ENCODE data around the gene PLEKHM1.
"Not testable (repeated sequence)": the region's sequence is repeated elsewhere in the genome, so short reads cannot be mapped to it uniquely, and the experiment has no call there.

The PLEKHM1 gene

DNA sequence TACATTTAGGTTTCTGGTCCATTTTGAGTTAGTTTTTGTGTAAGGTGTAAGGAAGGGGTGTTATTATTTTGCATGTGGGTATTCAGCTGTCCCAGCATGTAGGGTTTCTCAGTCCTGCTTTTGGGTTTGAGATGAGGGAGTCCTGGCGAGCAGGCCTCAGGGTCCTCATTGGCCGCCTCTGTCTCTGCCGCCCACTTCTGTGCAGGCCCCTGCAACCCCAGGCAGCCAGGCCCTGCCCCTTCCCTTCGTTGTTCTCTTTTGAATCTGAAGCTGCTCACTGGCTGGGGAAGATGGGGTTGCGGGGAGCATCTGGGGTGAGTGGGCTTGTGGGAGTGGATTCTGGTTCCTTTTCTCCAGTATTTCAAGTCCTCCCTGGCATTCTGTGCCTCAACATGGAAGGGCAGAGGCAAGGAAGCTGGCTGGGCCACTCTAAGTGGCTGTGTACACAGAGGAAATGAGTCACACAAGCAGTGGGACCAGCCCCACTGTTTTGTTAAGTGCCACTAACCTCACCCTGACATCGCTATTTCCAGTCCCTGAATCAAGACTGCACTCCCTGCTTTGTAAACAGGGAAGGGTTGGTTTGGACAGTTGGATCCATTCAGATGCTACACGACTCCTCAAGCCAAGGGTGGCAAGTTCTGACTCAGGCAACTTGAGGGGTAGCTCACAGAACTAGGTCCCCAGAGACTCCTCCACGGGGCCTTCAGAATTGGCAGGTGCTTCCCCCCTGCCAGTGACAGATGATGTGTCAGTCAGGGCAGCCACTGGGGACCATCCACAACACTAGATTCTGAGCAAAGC, 28.8 kb downstream of the PLEKHM1 start:
- not testable (repeated sequence) for DNase-seq (ENCODE audit: low spot score)

DNA sequence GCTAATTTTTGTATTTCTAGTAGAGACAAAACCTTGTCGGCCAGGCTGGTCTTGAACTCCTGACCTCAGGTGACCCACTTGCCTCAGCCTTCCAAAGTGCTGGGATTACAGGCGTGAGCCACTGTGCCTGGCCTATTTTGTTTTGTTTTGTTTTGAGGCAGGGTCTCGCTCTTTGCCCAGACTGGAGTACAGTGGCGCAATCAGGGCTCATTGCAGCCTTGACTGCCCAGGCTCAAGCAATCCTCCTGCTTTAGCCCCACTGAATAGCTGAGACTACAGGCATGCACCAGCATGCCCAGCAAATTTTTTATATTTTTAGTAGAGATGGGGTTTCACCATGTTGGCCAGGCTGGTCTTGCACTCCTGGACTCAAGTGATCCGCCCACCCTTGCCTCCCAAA, 30.1 kb downstream of the PLEKHM1 start:
- DNase-seq (ENCODE audit: low spot score): not testable (repeated sequence)

DNA sequence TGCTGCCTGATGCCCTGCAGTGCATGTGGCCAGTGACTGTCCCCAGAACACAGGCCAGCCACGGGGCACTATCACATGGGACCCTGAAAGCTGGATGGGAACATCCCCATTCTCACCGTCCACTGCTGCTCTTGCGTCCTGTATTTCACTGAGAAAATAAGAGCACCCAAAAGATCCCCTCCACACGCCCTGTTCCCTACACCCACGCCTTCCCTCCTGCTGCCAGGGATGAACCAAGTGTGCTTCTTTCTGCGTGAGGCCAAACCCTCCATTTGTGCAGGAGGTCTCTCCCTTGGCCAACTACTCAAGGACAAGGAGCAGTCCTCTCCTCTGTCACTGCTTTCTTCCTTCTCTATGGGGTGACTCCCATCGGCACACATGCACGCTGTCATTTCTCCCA, 36.2 kb downstream of the PLEKHM1 start:
- DNase-seq (ENCODE audit: low spot score): not testable (repeated sequence)

DNA sequence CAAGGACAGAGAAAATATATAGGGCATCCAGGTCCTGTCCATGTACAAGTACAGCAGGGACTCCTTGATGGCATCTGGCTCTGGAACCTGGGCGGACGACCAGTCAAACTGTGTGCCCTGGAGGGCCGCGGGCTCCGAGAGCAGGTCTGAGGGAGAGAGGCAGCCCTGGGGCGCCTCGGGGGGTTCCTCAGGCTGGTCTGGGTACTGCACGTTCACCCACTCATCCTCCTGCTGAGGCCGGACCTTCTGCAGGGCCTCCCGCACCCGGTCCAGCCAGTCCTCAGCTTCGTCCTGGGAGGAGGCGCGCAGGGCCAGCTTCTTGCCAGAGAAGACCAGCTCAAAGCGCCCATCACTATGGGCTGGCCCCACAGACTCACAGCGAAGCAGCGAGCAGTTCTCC, 36.8 kb downstream of the PLEKHM1 start:
- DNase-seq (ENCODE audit: low spot score): not testable (repeated sequence)

DNA sequence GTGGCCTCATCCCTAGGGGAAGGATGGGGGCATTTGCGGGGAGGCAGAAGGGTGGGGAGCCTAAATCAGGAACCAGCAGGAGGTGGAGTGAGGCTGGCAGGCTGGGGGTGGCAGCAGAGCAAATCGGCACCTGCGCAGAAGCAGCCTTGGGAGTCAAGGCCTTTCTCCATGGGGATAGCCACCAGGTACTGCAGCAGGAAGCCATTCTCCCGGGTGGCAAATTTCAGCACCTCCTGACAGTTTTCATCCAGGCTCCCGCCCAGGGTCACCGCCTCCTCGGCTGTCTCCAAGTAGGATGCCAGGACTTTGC, 37.3 kb downstream of the PLEKHM1 start:
- DNase-seq (ENCODE audit: low spot score): not testable (repeated sequence)

GRCh38 chr17:45452329-45453224, 37.9 kb downstream of the PLEKHM1 start:
- DNase-seq (ENCODE audit: low spot score): not testable (repeated sequence)

DNA sequence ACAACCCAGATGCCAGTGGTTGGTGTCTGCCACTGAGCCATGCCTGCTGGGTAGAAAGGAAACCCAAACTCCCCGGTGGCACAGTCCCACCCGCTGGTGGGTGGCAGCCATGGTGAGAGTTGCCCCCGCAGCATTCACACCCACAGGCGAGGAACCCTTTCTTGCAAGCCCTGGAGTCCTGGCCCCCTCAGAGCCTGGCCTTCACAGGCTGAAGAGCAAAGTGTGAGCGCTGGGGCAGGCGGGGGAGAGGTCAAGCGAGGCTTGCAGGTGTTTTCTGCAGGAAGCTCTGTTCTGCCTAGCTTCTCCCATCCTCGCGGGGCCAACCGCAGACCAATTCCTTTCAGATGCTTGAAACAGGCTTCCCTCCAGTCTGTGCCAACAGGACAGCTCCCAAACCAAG, 38.9 kb downstream of the PLEKHM1 start:
- not testable (repeated sequence) for DNase-seq (ENCODE audit: low spot score)

GRCh38 chr17:45451131-45451530, 39.4 kb downstream of the PLEKHM1 start:
- DNase-seq (ENCODE audit: low spot score): no peak

DNA sequence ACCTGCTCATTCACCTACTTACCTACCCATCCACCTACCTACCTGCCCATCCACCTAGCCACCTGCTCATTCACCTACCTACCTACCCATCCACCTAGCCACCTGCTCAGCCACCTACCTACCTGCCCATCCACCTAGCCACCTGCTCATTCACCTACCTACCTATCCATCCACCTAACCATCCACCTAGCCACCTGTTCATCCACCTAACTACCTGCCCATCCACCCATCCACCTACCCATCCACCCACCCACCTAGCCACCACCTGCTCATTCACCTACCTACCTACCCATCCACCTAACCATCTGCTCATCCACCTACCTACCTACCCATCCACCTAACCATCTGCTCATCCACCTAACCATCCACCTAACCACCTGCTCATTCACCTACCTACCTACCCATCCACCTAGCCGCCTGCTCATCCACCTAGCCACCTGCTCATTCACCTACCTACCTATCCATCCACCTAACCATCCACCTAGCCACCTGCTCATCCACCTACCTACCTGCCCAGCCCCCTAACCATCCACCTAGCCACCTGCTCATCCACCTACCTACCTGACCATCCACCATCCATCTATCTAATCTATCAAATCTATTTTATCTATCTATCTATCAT, 40.7 kb downstream of the PLEKHM1 start:
- DNase-seq (ENCODE audit: low spot score): not testable (repeated sequence)

DNA sequence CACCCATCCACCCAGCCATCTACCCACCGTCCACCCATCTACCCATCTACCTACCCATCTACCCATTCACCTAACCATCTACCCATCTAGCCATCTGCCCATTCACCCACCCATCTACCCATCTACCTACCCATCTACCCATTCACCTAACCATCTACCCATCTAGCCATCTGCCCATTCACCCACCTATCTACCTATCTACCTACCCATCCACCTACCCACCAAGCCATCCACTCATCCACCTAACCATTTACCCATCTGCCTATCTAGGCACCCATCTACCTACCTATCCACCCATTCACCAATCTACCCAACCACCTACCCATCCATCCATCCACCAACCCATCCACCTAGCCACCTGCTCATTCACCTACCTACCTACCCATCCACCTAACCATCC, 41.3 kb downstream of the PLEKHM1 start:
- not testable (repeated sequence) for DNase-seq (ENCODE audit: low spot score)

- DNase-seq (ENCODE audit: low spot score): not testable (repeated sequence)
Measured at GRCh38 chr17:45448483-45448882, 42.0 kb downstream of the PLEKHM1 start.

DNA sequence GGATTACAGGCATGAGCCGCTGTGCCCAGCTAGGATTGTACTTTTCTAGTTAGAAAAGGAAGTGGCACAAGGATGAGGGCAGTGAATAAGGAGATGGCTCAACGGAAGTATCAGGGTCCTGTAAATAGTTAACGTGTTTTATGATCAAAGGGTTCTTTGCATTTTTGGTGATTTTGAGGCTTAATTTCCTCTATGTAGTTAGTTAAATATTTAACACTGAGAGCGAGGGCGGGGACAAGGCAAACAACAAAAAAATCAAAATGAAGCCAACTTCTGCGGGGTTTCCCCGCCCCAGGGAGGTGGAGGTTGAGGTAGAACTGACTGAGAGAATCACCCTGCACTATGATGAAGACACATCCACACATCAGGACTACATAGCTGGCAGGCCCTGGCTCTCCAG, 42.5 kb downstream of the PLEKHM1 start:
- not testable (repeated sequence) for DNase-seq (ENCODE audit: low spot score)

GRCh38 chr17:45447650-45448049, 42.9 kb downstream of the PLEKHM1 start:
- not testable (repeated sequence) for DNase-seq (ENCODE audit: low spot score)

DNA sequence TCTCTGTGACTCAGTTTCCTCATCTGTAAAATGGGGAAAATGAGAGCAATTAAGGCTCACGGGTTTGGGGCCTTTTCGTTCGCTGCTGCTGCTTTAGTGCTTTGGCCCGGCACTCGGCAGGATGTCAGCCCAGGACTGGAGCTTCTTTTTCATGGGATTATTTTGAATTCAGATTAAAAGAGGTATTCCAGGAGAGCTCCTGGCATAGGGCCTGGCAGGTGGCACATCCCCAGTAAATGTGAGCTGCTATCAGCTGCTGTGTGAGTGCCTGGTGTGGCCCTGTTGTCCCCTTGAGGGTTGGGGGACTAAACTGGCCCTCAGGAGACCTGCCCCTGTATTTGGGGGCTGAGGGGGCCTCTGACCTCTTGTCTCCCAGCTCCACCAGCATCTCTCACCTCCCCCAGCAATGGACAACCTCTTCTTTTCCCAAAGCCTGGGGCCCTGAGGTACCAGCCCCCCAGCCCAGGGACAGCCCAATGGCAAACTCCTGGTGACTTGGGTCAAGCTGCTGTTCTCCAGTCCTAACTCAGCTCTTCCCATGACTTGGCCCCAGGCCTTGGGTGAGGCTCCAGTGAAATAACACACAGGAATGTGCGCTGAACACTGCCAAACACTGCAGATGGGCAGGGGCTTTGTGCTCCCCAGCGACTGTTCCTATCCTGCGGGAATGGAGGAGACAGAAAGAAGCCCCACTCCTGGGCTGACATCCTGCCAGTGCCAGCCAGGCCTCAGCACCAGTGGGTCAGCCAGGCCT, 43.5 kb downstream of the PLEKHM1 start:
- DNase-seq (ENCODE audit: low spot score): not testable (repeated sequence)

GRCh38 chr17:45445901-45446743, 44.4 kb downstream of the PLEKHM1 start:
- DNase-seq (ENCODE audit: low spot score): peak; percentile 54

DNA sequence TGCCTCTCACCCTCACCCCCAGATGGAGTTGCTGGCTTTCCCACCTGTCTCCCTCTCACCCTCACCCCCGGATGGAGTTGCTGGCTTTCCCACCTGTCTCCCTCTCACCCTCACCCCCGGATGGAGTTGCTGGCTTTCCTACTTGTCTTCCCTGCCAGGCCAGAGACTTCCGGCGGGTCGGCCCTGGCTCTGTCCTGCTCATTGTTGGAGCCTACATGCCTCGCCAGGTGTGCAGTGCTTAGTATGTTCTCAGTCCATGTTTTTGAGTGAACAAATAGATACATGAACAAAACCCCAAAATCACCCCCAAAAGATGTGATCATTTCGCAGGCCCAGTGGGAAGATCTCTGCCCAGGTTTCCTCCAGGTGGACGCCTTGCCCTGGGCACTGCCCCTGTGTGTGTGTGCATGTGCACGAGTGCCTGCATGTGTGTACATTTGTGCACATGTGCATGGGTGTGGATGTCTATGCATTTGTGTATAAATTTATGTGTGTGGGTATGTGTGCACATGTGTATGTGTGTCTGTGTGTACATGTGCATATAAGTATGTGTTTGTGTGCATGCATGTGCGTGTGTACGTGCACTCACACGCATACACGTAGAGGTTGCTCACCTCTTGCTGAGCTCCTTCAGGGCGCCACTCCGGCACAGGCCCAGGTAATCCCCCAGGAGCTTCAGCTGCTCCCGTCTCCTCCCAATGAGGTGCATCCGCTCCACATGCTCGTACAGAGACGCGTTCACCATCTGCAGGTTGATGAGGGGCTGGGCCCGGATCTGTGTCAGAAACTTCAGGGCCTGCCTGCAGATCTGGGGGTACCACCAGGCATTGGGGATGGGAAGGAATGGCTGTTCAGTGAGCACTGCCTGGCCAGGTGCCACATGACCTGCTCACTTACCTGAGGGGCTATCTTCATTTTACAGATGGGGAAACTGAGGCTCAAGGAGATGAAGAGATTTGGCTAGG, 45.4 kb downstream of the PLEKHM1 start:
- DNase-seq (ENCODE audit: low spot score): not testable (repeated sequence)

- not testable (repeated sequence) for DNase-seq (ENCODE audit: low spot score)
Measured at GRCh38 chr17:45444301-45444700, 46.2 kb downstream of the PLEKHM1 start.

DNA sequence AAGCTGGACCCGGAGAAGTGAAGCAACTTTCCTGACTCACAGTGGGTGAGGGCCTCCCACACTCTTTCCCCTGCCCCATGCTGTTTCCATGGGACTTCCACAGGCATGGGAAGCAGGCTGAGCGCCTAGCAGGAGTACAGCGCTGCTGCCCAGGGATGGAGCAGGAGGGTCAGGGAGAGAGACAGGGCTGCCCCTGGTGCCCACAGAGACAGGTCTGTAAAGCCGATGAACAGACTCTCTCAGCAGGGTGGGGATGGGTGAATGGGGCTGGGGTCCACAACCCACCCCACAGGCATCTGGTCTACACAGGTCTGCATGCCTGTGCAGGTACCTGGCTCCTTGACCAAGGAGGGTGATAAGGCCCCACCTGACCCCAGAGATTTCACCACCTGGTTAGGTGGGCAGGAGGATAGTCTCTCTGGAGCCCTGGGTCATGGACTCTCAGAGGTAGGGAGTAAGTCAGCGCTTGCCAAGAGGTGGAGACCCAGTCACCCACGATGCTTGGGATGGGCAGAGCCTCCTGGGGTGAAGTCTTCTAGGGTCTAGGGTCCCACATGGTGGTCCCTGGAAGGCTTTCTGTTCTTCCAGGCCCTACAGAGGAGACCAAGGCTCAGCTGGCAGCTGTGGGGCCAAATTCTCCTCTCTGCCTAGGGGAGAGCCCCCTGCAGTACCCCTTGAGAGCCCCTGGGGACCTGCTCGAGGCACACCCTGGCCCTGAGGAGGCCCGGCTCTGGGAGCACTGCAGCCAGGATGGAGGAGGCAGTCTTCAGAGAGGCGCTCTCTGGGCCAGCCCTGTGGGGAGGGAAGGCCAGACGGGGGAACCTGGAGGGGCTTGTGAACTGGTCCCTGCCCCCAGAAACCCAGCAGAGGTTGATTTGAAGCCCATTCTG, 46.9 kb downstream of the PLEKHM1 start:
- DNase-seq (ENCODE audit: low spot score): not testable (repeated sequence)
